Liver (tissue), 9 donors: Measurements from ENCODE around the gene CSMD2. TPM values are rescaled to one million over a fixed set of nuclear protein-coding genes. Genes with fewer than 3 reads are reported as not detected.

Experiments
- DNase-seq: peaks from one replicate; pipeline ENCODE4 v3.0.0-alpha.2; 2017; ENCODE audit warnings: low spot score
- H3K27ac ChIP-seq, 2 donors: one replicate each; pipeline ENCODE4 v1.7.0; 2013; ENCODE audit warnings: inconsistent platforms in 2 of 2, low read length in 2 of 2, control low read depth in 1 of 2, low read depth in 1 of 2, mild to moderate bottlenecking in 1 of 2
- H3K27me3 ChIP-seq, 4 donors: one replicate each; pipeline versions ENCODE4 v1.6.1 to v1.7.0; 2013; ENCODE audit warnings: low read length in 3 of 4, inconsistent platforms in 1 of 4, mild to moderate bottlenecking in 1 of 4, moderate library complexity in 1 of 4; ENCODE audit not compliant: control insufficient read depth in 4 of 4, insufficient read depth in 4 of 4
- H3K36me3 ChIP-seq, 4 donors: one replicate each; pipeline versions ENCODE4 v1.6.1 to v1.7.0; 2013; ENCODE audit warnings: low read length in 3 of 4, mild to moderate bottlenecking in 3 of 4, low read depth in 1 of 4, moderate library complexity in 1 of 4; ENCODE audit not compliant: control insufficient read depth in 4 of 4, insufficient read depth in 3 of 4
- H3K4me1 ChIP-seq, 4 donors: one replicate each; pipeline versions ENCODE4 v1.6.1 to v1.7.0; 2013; ENCODE audit warnings: low read length in 3 of 4, mild to moderate bottlenecking in 3 of 4, moderate library complexity in 1 of 4; ENCODE audit not compliant: control insufficient read depth in 4 of 4, insufficient read depth in 4 of 4
- H3K4me3 ChIP-seq, 3 donors: one replicate each; pipeline versions ENCODE4 v1.6.1 to v1.7.0; 2013; ENCODE audit warnings: low read length in 3 of 3, control low read depth in 1 of 3, low read depth in 1 of 3, mild to moderate bottlenecking in 1 of 3
- H3K9ac ChIP-seq, 2 donors: one replicate each; pipeline ENCODE4 v1.7.0; 2013; ENCODE audit warnings: low read length in 2 of 2, mild to moderate bottlenecking in 2 of 2, moderate library complexity in 2 of 2, control low read depth in 1 of 2, low read depth in 1 of 2
- H3K9me3 ChIP-seq, 4 donors: one replicate each; pipeline versions ENCODE4 v1.6.1 to v1.7.0; 2013; ENCODE audit warnings: low read length in 3 of 4; ENCODE audit not compliant: control insufficient read depth in 4 of 4
- EGR1 ChIP-seq, 2 donors: IDR thresholded peaks; 2 replicates each; pipeline ENCODE4 v1.6.1; 2016 to 2018; ENCODE audit warnings: antibody characterized with exemption in 2 of 2, low read depth in 2 of 2
- FOXA1 ChIP-seq: IDR thresholded peaks from 2 replicates; pipeline ENCODE4 v1.6.1; 2016; ENCODE audit warnings: antibody characterized with exemption
- FOXA2 ChIP-seq: IDR thresholded peaks from 2 replicates; pipeline ENCODE4 v1.6.1; 2016; ENCODE audit warnings: antibody characterized with exemption
- GABPA ChIP-seq, 2 donors: IDR thresholded peaks in 1 of 2; conservative IDR thresholded peaks in 1 of 2; 2 replicates each; pipeline ENCODE4 v1.6.1; 2016; ENCODE audit warnings: antibody characterized with exemption in 2 of 2, mild to moderate bottlenecking in 1 of 2, moderate library complexity in 1 of 2
- HNF4A ChIP-seq, 2 donors: conservative IDR thresholded peaks; 2 replicates each; pipeline ENCODE4 v1.6.1; 2016; ENCODE audit warnings: antibody characterized with exemption in 2 of 2, mild to moderate bottlenecking in 2 of 2
- HNF4G ChIP-seq: IDR thresholded peaks from 2 replicates; pipeline ENCODE4 v1.6.1; 2016; ENCODE audit warnings: antibody characterized with exemption
- NR2F2 ChIP-seq: IDR thresholded peaks from 2 replicates; pipeline ENCODE4 v1.6.1; 2016; ENCODE audit warnings: antibody characterized with exemption
- RXRA ChIP-seq, 2 donors: IDR thresholded peaks; 2 replicates each; pipeline ENCODE4 v1.6.1; 2017 to 2018; ENCODE audit warnings: antibody characterized with exemption in 2 of 2, mild to moderate bottlenecking in 1 of 2
- TAF1 ChIP-seq: conservative IDR thresholded peaks from 2 replicates; pipeline ENCODE4 v1.6.1; 2016; ENCODE audit warnings: antibody characterized with exemption, mild to moderate bottlenecking
- YY1 ChIP-seq: IDR thresholded peaks from 2 replicates; pipeline ENCODE4 v1.6.1; 2016; ENCODE audit warnings: antibody characterized with exemption, mild to moderate bottlenecking
- WGBS: extraction: QIAGEN DNeasy Blood & Tissue Kit; methylation state at CpG from one replicate; pipeline ENCODE4 v1.1.7; 2013; 5-methylcytosine and 5-hydroxymethylcytosine counted together
- polyA plus RNA-seq, 2 donors: library from polyadenylated mRNA; stranded (reverse) in 1 of 2; unstranded in 1 of 2; fragments of 200-250 nt in 1 of 2; fragments of >200 nt in 1 of 2; fragmentation: Nextera tagmentation in 1 of 2; extraction: Ambion mirVana in 1 of 2; gene quantifications; one replicate each; pipeline versions ENCODE4 v1.2.1 to v1.2.3, GENCODE V29; 2013 to 2015
- total RNA-seq, 2 donors: library from RNA; depleted of rRNA; stranded (reverse); fragments of >200 nt; gene quantifications; one replicate each; pipeline ENCODE4 v1.2.3, GENCODE V29; 2014
- TF ChIP-seq, protein P1 (sequence below): IDR thresholded peaks from 2 replicates; pipeline ENCODE4 v1.6.1; 2016; ENCODE audit warnings: antibody characterized with exemption
- TF ChIP-seq, protein P2 (sequence below): fragments of 150-350 bp; IDR thresholded peaks from 2 replicates; pipeline ENCODE4 v1.5.1; 2017; ENCODE audit warnings: improper control_type of control experiment, low read depth, low read length; ENCODE audit not compliant: missing input control
- TF ChIP-seq, protein P3 (sequence below): IDR thresholded peaks from 2 replicates; pipeline ENCODE4 v1.6.1; 2016; ENCODE audit warnings: antibody characterized with exemption
- TF ChIP-seq, protein P4 (sequence below): IDR thresholded peaks from 2 replicates; pipeline ENCODE4 v1.6.1; 2016; ENCODE audit warnings: antibody characterized with exemption, mild to moderate bottlenecking
- TF ChIP-seq, protein P5 (sequence below): IDR thresholded peaks from 2 replicates; pipeline ENCODE4 v1.6.1; 2016; ENCODE audit warnings: antibody characterized with exemption
- donor health status: healthy.
- donor health status: healthy.
- donor health status: healthy.
- donor health status: healthy.
- donor health status: healthy.

CSMD2 gene
- total and polyA plus RNA-seq, 4 donors, result 0.08 to 0.09 TPM; not detected in 2

DNA sequence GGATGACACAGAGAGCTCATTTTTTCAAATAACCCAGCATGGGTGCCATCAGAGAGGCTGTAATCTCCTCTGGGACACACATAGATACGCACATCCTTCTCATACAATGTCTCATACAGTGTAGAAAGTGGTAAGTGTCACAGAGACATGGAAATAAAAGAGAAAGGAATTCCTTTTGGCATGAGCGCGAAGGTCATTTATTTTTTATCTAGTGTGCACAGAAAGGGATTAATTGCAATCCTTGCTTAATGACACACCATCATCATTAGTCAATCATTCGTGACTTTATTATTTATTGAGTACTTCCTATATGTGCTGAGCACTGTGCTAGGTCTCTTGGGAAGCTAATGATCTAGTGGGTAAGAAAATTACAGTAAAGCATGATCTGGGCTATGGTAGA is 687.6 kb downstream of the CSMD2 start:
- WGBS, result 73% methylated on average over 4 of the region's 4 CpGs
- Histone ChIP-seq H3K27ac (no peak overlapping the region), H3K4me1 (peaks cover 0 to 8% (median 2%) of the 10 kb centered on the region in 4 donors), H3K36me3 (peaks cover 0 to 8% (median 0%) of the 10 kb centered on the region in 4 donors), H3K9me3 (no peaks in the 10 kb centered on the region), H3K9ac (no peak overlapping the region), H3K27me3 (no peaks in the 10 kb centered on the region), H3K4me3 (no peak overlapping the region)
- no peak for TF ChIP-seq HNF4A (conservative IDR thresholded peaks at IDR 0.05)
- TF ChIP-seq GABPA (IDR thresholded peaks at IDR 0.05 in 1 of 2, conservative IDR thresholded peaks at IDR 0.05 in 1 of 2), result no peak
- no peak for TF ChIP-seq EGR1 (IDR thresholded peaks at IDR 0.05; ENCODE audit: low read depth in 2 of 2)
- TF ChIP-seq, protein P1, sequence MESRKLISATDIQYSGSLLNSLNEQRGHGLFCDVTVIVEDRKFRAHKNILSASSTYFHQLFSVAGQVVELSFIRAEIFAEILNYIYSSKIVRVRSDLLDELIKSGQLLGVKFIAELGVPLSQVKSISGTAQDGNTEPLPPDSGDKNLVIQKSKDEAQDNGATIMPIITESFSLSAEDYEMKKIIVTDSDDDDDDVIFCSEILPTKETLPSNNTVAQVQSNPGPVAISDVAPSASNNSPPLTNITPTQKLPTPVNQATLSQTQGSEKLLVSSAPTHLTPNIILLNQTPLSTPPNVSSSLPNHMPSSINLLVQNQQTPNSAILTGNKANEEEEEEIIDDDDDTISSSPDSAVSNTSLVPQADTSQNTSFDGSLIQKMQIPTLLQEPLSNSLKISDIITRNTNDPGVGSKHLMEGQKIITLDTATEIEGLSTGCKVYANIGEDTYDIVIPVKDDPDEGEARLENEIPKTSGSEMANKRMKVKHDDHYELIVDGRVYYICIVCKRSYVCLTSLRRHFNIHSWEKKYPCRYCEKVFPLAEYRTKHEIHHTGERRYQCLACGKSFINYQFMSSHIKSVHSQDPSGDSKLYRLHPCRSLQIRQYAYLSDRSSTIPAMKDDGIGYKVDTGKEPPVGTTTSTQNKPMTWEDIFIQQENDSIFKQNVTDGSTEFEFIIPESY, result no peak
- TF ChIP-seq FOXA2, result no peak
- TF ChIP-seq, protein P2, sequence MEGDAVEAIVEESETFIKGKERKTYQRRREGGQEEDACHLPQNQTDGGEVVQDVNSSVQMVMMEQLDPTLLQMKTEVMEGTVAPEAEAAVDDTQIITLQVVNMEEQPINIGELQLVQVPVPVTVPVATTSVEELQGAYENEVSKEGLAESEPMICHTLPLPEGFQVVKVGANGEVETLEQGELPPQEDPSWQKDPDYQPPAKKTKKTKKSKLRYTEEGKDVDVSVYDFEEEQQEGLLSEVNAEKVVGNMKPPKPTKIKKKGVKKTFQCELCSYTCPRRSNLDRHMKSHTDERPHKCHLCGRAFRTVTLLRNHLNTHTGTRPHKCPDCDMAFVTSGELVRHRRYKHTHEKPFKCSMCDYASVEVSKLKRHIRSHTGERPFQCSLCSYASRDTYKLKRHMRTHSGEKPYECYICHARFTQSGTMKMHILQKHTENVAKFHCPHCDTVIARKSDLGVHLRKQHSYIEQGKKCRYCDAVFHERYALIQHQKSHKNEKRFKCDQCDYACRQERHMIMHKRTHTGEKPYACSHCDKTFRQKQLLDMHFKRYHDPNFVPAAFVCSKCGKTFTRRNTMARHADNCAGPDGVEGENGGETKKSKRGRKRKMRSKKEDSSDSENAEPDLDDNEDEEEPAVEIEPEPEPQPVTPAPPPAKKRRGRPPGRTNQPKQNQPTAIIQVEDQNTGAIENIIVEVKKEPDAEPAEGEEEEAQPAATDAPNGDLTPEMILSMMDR, result no peak
- TF ChIP-seq RXRA (IDR thresholded peaks at IDR 0.05), result no peak
- TF ChIP-seq, protein P3, sequence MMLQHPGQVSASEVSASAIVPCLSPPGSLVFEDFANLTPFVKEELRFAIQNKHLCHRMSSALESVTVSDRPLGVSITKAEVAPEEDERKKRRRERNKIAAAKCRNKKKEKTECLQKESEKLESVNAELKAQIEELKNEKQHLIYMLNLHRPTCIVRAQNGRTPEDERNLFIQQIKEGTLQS, result no peak
- TF ChIP-seq FOXA1, result no peak
- TF ChIP-seq, protein P4, sequence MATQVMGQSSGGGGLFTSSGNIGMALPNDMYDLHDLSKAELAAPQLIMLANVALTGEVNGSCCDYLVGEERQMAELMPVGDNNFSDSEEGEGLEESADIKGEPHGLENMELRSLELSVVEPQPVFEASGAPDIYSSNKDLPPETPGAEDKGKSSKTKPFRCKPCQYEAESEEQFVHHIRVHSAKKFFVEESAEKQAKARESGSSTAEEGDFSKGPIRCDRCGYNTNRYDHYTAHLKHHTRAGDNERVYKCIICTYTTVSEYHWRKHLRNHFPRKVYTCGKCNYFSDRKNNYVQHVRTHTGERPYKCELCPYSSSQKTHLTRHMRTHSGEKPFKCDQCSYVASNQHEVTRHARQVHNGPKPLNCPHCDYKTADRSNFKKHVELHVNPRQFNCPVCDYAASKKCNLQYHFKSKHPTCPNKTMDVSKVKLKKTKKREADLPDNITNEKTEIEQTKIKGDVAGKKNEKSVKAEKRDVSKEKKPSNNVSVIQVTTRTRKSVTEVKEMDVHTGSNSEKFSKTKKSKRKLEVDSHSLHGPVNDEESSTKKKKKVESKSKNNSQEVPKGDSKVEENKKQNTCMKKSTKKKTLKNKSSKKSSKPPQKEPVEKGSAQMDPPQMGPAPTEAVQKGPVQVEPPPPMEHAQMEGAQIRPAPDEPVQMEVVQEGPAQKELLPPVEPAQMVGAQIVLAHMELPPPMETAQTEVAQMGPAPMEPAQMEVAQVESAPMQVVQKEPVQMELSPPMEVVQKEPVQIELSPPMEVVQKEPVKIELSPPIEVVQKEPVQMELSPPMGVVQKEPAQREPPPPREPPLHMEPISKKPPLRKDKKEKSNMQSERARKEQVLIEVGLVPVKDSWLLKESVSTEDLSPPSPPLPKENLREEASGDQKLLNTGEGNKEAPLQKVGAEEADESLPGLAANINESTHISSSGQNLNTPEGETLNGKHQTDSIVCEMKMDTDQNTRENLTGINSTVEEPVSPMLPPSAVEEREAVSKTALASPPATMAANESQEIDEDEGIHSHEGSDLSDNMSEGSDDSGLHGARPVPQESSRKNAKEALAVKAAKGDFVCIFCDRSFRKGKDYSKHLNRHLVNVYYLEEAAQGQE, result no peak
- no peak for TF ChIP-seq NR2F2
- TF ChIP-seq TAF1, result no peak
- TF ChIP-seq, protein P5, sequence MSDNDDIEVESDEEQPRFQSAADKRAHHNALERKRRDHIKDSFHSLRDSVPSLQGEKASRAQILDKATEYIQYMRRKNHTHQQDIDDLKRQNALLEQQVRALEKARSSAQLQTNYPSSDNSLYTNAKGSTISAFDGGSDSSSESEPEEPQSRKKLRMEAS, result no peak
- TF ChIP-seq HNF4G, result no peak
- no peak for TF ChIP-seq YY1
- no peak for DNase-seq

DNA sequence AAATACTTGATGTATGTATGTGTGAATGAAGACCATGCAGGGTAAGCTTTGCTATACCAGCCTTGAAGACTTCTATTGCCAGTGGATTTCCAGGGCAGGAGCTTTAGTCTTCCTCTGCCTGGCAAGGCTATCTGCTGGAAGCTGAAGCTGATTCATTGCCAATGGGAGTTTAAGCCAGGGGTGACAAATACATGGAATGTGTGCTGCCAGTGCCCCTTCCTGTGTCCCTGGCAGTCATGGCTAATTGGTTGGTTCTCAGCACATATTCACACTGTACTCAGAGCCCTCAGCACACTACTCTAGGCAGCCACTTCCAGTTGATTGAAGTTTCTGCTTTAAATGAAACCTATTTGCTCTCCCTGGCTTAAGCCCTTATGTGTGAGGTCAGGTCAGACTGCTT is 691.1 kb downstream of the CSMD2 start:
- Histone ChIP-seq H3K9ac (no peak overlapping the region), H3K4me1 (peaks cover 0 to 17% (median 7%) of the 10 kb centered on the region in 4 donors), H3K9me3 (no peaks in the 10 kb centered on the region), H3K4me3 (no peak overlapping the region), H3K27me3 (no peaks in the 10 kb centered on the region), H3K36me3 (no peaks in the 10 kb centered on the region), H3K27ac (no peak overlapping the region)
- TF ChIP-seq RXRA (IDR thresholded peaks at IDR 0.05) (no peak), FOXA2 (no peak)
- TF ChIP-seq, protein P1, result no peak
- no peak for DNase-seq
